ENCODE measurements around the gene SIAH1.

DNA sequence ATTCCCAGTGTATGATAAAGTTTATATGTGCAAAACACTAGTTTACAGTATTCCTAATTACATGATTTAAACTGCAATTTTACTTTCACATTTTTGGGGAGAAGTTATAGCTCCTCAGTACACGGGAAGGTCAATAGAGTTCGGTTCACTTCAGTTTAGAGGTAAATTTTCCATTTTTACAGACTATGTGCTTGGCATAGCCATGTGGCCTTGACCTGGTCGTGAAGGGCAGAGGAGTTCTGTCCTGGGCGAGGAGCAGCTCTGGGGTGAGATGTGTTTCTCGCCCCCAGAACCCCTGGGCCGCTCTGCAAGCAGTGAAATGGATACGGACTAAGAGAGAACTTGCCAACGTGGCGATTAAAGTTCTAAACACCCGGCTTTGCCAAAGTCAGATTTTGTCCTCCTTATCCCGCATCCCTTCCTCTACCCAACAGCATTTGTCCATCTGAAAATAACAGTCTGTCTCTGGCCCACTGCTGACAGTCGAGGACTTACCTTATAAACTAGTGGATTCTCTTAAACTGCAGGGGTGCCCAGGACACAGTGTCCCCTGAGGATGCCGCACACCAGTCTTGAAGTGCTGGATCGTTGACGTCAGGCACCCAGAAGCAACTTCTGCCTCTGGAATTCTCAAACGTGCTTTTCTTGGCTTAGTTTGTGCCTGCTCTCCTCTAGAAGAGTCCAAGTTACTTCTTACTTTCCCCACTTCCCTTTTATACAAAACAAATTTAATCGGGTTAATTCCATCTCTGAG lies 1.5 kb upstream of the SIAH1 start:
- TF ChIP-seq, protein P1, sequence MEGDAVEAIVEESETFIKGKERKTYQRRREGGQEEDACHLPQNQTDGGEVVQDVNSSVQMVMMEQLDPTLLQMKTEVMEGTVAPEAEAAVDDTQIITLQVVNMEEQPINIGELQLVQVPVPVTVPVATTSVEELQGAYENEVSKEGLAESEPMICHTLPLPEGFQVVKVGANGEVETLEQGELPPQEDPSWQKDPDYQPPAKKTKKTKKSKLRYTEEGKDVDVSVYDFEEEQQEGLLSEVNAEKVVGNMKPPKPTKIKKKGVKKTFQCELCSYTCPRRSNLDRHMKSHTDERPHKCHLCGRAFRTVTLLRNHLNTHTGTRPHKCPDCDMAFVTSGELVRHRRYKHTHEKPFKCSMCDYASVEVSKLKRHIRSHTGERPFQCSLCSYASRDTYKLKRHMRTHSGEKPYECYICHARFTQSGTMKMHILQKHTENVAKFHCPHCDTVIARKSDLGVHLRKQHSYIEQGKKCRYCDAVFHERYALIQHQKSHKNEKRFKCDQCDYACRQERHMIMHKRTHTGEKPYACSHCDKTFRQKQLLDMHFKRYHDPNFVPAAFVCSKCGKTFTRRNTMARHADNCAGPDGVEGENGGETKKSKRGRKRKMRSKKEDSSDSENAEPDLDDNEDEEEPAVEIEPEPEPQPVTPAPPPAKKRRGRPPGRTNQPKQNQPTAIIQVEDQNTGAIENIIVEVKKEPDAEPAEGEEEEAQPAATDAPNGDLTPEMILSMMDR (IDR thresholded peaks at IDR 0.05; ENCODE audit: insufficient read depth, low read depth, low read length), result no peak
- TF ChIP-seq EZH2 (IDR thresholded peaks at IDR 0.05; ENCODE audit: insufficient read depth, low read length), result no peak
